Measurements from ENCODE around the gene ZGPAT. TPM values are rescaled to one million over a fixed set of nuclear protein-coding genes. Genes with fewer than 3 reads are reported as not detected.

ZGPAT gene
- total and polyA plus RNA-seq, 9 of the 15 experiments (the other 6 are each of a cell fraction or from before 2014, with no cell fraction given), result 0.14 to 26.6 (median 7.4) TPM

DNA sequence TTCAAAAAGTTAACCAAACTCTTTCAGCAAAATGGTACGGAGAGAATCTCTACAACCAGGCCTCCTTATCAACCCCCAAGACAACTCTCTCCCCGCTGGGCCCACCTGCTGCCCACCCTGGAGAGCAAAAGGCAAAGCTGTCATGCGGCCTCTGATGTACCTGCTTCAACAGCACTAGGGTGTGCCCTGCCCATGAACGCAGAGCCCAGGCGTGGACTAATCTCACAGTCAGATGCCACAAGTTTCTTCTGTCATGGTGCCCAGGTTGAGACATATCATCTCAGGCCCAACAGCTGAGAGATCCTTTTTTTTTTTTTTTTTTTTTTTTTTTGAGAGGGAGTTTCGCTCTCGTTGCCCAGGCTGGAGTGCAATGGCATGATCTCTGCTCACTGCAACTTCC, 58.1 kb downstream of the ZGPAT start:
- BruUV-seq (replicated peaks), result no TSS peak
- Histone ChIP-seq H4K20me1 (replicated peaks; ENCODE audit: control insufficient read depth, insufficient read depth, low read length) (no peaks in the 10 kb centered on the region), H3K4me1 (replicated peaks in 1 of 2; ENCODE audit: control insufficient read depth in 2 of 2, insufficient read depth in 2 of 2, low read length in 2 of 2) (peaks cover 5 to 39% of the 10 kb centered on the region in 2 experiments; a peak in 3 of 5 replicates), H2AFZ (ENCODE audit: low read depth, low read length) (no peak overlapping the region), H3K27me3 (ENCODE audit: control insufficient read depth in 2 of 2, insufficient read depth in 2 of 2, low read length in 2 of 2) (peaks cover 0 to 9% of the 10 kb centered on the region in 2 experiments; a peak in 2 of 5 replicates), H3K79me2 (ENCODE audit: control insufficient read depth, insufficient read depth, low read length) (no peaks in the 10 kb centered on the region), H3K9me3 (replicated peaks; ENCODE audit: control insufficient read depth, insufficient read depth, low read depth, low read length) (no peaks in the 10 kb centered on the region), H3K9me1 (ENCODE audit: control insufficient read depth, insufficient read depth, low read length) (no peaks in the 10 kb centered on the region), H3K4me2 (ENCODE audit: insufficient read depth, low read length) (no peak overlapping the region), H3K9ac (ENCODE audit: insufficient read depth in 1 of 2, low read depth in 2 of 2, low read length in 2 of 2) (no peak overlapping the region), H3K4me3 (no peak overlapping the region), H3K27ac (ENCODE audit: extremely low read depth, low read depth, low read length) (no peak overlapping the region), H3K36me3 (ENCODE audit: control insufficient read depth, insufficient read depth, low read length) (no peaks in the 10 kb centered on the region)
- ATAC-seq, result no peak
- DNase-seq (ENCODE audit: extremely low read depth in 1 of 4, low spot score in 3 of 4), result no peak
- no peak for FAIRE-seq
- CTCF ChIA-PET (ENCODE audit: low intra/inter-chr PET ratio), result no interaction called here
- 64% methylated on average over 5 of the region's 7 CpGs for WGBS (ENCODE audit: insufficient coverage, low coverage, missing lambda C conversion rate)
- in situ Hi-C loops (cut with MboI), result no loop called here
- intact Hi-C loops (cut with micrococcal nuclease), result no loop called here
- TF ChIP-seq ETV1 (tag; conservative IDR thresholded peaks at IDR 0.05; ENCODE audit: low read depth) (no peak), ZNF77 (CRISPR knock-in tag; IDR thresholded peaks at IDR 0.05) (no peak), GTF2A2 (tag; IDR thresholded peaks at IDR 0.05) (no peak), MBD2 (IDR thresholded peaks at IDR 0.05; ENCODE audit: borderline replicate concordance, low read depth) (no peak), MYBL2 (IDR thresholded peaks at IDR 0.05; ENCODE audit: low read depth) (no peak), MYBL2 (CRISPR knock-in tag; IDR thresholded peaks at IDR 0.05; ENCODE audit: borderline replicate concordance) (no peak), RCOR1 (IDR thresholded peaks at IDR 0.05; ENCODE audit: borderline replicate concordance in 1 of 2, low read depth in 2 of 2, low read length in 2 of 2) (no peak), TEAD2 (tag; IDR thresholded peaks at IDR 0.05) (no peak), PHF20 (IDR thresholded peaks at IDR 0.05; ENCODE audit: partially characterized antibody) (no peak)
- TF ChIP-seq, protein P1, sequence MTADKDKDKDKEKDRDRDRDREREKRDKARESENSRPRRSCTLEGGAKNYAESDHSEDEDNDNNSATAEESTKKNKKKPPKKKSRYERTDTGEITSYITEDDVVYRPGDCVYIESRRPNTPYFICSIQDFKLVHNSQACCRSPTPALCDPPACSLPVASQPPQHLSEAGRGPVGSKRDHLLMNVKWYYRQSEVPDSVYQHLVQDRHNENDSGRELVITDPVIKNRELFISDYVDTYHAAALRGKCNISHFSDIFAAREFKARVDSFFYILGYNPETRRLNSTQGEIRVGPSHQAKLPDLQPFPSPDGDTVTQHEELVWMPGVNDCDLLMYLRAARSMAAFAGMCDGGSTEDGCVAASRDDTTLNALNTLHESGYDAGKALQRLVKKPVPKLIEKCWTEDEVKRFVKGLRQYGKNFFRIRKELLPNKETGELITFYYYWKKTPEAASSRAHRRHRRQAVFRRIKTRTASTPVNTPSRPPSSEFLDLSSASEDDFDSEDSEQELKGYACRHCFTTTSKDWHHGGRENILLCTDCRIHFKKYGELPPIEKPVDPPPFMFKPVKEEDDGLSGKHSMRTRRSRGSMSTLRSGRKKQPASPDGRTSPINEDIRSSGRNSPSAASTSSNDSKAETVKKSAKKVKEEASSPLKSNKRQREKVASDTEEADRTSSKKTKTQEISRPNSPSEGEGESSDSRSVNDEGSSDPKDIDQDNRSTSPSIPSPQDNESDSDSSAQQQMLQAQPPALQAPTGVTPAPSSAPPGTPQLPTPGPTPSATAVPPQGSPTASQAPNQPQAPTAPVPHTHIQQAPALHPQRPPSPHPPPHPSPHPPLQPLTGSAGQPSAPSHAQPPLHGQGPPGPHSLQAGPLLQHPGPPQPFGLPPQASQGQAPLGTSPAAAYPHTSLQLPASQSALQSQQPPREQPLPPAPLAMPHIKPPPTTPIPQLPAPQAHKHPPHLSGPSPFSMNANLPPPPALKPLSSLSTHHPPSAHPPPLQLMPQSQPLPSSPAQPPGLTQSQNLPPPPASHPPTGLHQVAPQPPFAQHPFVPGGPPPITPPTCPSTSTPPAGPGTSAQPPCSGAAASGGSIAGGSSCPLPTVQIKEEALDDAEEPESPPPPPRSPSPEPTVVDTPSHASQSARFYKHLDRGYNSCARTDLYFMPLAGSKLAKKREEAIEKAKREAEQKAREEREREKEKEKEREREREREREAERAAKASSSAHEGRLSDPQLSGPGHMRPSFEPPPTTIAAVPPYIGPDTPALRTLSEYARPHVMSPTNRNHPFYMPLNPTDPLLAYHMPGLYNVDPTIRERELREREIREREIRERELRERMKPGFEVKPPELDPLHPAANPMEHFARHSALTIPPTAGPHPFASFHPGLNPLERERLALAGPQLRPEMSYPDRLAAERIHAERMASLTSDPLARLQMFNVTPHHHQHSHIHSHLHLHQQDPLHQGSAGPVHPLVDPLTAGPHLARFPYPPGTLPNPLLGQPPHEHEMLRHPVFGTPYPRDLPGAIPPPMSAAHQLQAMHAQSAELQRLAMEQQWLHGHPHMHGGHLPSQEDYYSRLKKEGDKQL (CRISPR knock-in tag; IDR thresholded peaks at IDR 0.05; ENCODE audit: borderline replicate concordance), result no peak
- TF ChIP-seq, protein P2, sequence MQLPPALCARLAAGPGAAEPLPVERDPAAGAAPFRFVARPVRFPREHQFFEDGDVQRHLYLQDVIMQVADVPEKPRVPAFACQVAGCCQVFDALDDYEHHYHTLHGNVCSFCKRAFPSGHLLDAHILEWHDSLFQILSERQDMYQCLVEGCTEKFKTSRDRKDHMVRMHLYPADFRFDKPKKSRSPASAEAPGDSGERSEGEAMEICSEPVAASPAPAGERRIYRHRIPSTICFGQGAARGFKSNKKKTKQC (CRISPR knock-in tag; IDR thresholded peaks at IDR 0.05), result no peak
- TF ChIP-seq, protein P3, sequence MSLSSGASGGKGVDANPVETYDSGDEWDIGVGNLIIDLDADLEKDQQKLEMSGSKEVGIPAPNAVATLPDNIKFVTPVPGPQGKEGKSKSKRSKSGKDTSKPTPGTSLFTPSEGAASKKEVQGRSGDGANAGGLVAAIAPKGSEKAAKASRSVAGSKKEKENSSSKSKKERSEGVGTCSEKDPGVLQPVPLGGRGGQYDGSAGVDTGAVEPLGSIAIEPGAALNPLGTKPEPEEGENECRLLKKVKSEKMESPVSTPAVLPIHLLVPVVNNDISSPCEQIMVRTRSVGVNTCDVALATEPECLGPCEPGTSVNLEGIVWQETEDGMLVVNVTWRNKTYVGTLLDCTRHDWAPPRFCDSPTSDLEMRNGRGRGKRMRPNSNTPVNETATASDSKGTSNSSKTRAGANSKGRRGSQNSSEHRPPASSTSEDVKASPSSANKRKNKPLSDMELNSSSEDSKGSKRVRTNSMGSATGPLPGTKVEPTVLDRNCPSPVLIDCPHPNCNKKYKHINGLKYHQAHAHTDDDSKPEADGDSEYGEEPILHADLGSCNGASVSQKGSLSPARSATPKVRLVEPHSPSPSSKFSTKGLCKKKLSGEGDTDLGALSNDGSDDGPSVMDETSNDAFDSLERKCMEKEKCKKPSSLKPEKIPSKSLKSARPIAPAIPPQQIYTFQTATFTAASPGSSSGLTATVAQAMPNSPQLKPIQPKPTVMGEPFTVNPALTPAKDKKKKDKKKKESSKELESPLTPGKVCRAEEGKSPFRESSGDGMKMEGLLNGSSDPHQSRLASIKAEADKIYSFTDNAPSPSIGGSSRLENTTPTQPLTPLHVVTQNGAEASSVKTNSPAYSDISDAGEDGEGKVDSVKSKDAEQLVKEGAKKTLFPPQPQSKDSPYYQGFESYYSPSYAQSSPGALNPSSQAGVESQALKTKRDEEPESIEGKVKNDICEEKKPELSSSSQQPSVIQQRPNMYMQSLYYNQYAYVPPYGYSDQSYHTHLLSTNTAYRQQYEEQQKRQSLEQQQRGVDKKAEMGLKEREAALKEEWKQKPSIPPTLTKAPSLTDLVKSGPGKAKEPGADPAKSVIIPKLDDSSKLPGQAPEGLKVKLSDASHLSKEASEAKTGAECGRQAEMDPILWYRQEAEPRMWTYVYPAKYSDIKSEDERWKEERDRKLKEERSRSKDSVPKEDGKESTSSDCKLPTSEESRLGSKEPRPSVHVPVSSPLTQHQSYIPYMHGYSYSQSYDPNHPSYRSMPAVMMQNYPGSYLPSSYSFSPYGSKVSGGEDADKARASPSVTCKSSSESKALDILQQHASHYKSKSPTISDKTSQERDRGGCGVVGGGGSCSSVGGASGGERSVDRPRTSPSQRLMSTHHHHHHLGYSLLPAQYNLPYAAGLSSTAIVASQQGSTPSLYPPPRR (CRISPR knock-in tag; IDR thresholded peaks at IDR 0.05; ENCODE audit: borderline replicate concordance), result no peak
- POLR2A ChIA-PET, result interaction anchor here (1.0 kb wide), 1 partner anchor 20 kb away, joined by 3 read pairs; no protein-coding TSS in a partner anchor
